Kidney (tissue), 14 donors: ENCODE measurements around the gene ORAI2. TPM values are rescaled to one million over a fixed set of nuclear protein-coding genes. Genes with fewer than 3 reads are reported as not detected.

Source experiments
- DNase-seq, 5 donors: peaks; one replicate each; pipeline ENCODE4 v3.0.0-alpha.2; 2013 to 2020
- FAIRE-seq: peaks from 2 replicates; lab custom pipeline; 2012; peaks lifted over from hg19 to GRCh38; lab: Jason Lieb, UNC
- H3K27ac ChIP-seq, 2 donors: one replicate each; pipeline ENCODE4 v1.7.0; 2013; ENCODE audit warnings: low read depth in 2 of 2, low read length in 2 of 2, inconsistent platforms in 1 of 2
- H3K27me3 ChIP-seq: one replicate; pipeline ENCODE4 v1.7.1; 2013; ENCODE audit warnings: low read length, inconsistent platforms; ENCODE audit not compliant: control insufficient read depth, insufficient read depth
- H3K36me3 ChIP-seq, 3 donors: one replicate each; pipeline versions ENCODE4 v1.7.0 to v1.7.1; 2013; ENCODE audit warnings: low read length in 3 of 3, control low read depth in 1 of 3, inconsistent platforms in 1 of 3; ENCODE audit not compliant: insufficient read depth in 3 of 3, control insufficient read depth in 2 of 3
- H3K4me1 ChIP-seq, 3 donors: one replicate each; pipeline versions ENCODE4 v1.7.0 to v1.7.1; 2013; ENCODE audit warnings: low read length in 3 of 3, inconsistent platforms in 1 of 3, low read depth in 1 of 3; ENCODE audit not compliant: control insufficient read depth in 2 of 3, insufficient read depth in 2 of 3
- H3K4me3 ChIP-seq, 3 donors: one replicate each; pipeline versions ENCODE4 v1.7.0 to v1.8.1; 2013; ENCODE audit warnings: low read length in 3 of 3, control low read depth in 1 of 3, inconsistent platforms in 1 of 3
- H3K9ac ChIP-seq, 3 donors: one replicate each; pipeline versions ENCODE4 v1.7.0 to v1.7.1; 2013; ENCODE audit warnings: low read length in 3 of 3, control low read depth in 1 of 3, inconsistent platforms in 1 of 3
- H3K9me3 ChIP-seq, 3 donors: one replicate each; pipeline versions ENCODE4 v1.7.0 to v1.7.1; 2013; ENCODE audit warnings: low read length in 3 of 3, control low read depth in 1 of 3, inconsistent platforms in 1 of 3; ENCODE audit not compliant: control insufficient read depth in 2 of 3, insufficient read depth in 1 of 3
- intact Hi-C: fragments of 100-400 bp; cut with DNase I; formaldehyde crosslinking; loops from one replicate; pipeline ENCODE4 v1.11.1; 2022
- polyA plus RNA-seq: library from polyadenylated mRNA; stranded (reverse); fragments of 350-450 nt; fragmentation: Illumina TruSeq; extraction: RNeasy Lipid Tissue Mini Kit (QIAGEN cat#74804); gene quantifications from one replicate; pipeline ENCODE4 v1.2.3, GENCODE V29; 2014; ENCODE audit warnings: low read depth, low replicate concordance; ENCODE audit not compliant: insufficient read depth
- total RNA-seq: library from RNA; stranded (reverse); fragmentation: NEBNext Ultra II Directional; extraction: Animal tissue kit (Norgen Biotek cat#: 25700); gene quantifications from one replicate; pipeline ENCODE4 v1.2.1, GENCODE V29; 2021
- TF ChIP-seq, protein P1 (sequence below): IDR thresholded peaks from 3 replicates; pipeline ENCODE4 v1.5.1; 2012; ENCODE audit warnings: mild to moderate bottlenecking, moderate library complexity, borderline replicate concordance; ENCODE audit not compliant: insufficient read depth; ENCODE audit errors: extremely low read depth
- donor health status: control.
- donor health status: control.
- donor health status: control.
- donor health status: control.
- donor health status: control.
- donor health status: DM: yes; HTN: yes; CAD: no.
- donor health status: Normal renal cell carcinoma (clear cell type).

The ORAI2 gene
- total and polyA plus RNA-seq, 2 donors from 2014 or later: 13.8 to 45.6 TPM

DNA sequence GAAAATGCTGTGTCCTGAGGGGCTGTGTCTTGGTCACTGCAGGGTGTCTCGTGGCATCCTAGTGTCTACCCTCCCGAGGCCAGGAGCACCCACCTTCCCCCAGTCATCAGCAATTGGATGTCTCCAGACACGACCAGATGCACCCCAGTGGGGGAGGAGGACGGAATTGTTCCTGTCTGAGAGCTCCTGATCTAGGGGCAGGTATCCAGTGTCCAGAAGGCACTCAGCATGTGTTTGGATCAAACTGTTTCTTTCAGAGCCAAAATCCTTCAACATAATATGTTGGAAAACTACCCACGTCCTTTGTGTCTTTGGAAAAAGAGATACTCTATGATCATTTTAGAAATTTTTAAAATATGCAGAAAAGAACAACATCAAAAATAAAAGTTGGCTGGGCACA, 20.3 kb upstream of the ORAI2 start:
- Histone ChIP-seq H3K9ac (no peak overlapping the region), H3K27me3 (no peaks in the 10 kb centered on the region), H3K27ac (no peak overlapping the region), H3K36me3 (peaks cover 6 to 46% (median 15%) of the 10 kb centered on the region in 3 donors), H3K4me1 (peaks cover 0 to 8% (median 0%) of the 10 kb centered on the region in 3 donors), H3K9me3 (no peaks in the 10 kb centered on the region), H3K4me3 (no peak overlapping the region)
- DNase-seq (no peak), FAIRE-seq (no peak)
- intact Hi-C loops: no loop called here
- TF ChIP-seq, protein P1, sequence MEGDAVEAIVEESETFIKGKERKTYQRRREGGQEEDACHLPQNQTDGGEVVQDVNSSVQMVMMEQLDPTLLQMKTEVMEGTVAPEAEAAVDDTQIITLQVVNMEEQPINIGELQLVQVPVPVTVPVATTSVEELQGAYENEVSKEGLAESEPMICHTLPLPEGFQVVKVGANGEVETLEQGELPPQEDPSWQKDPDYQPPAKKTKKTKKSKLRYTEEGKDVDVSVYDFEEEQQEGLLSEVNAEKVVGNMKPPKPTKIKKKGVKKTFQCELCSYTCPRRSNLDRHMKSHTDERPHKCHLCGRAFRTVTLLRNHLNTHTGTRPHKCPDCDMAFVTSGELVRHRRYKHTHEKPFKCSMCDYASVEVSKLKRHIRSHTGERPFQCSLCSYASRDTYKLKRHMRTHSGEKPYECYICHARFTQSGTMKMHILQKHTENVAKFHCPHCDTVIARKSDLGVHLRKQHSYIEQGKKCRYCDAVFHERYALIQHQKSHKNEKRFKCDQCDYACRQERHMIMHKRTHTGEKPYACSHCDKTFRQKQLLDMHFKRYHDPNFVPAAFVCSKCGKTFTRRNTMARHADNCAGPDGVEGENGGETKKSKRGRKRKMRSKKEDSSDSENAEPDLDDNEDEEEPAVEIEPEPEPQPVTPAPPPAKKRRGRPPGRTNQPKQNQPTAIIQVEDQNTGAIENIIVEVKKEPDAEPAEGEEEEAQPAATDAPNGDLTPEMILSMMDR: no peak

DNA sequence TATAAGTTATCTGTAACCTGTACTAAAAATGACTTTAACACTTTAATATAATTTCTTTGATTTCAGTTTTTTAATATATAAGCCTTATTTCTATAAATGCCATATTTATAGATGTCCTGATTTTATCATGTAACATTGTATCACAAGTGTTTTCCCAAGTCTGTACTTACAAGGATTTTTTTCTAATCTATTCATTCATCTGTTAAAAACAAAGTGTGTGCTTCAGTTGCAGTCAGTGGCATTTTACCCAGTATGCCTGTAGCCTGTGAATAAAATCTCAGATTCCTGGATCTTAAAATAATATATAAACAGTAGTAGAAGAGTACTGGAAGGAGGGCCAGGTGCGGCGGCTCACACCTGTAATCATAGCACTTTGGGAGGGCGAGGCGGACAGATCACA, 19.8 kb upstream of the ORAI2 start:
- FAIRE-seq (no peak), DNase-seq (no peak)
- TF ChIP-seq, protein P1: no peak
- peaks cover 9 to 45% (median 17%) of the 10 kb centered on the region in 3 donors for H3K36me3 ChIP-seq
- H3K4me1 ChIP-seq: peaks cover 0 to 8% (median 0%) of the 10 kb centered on the region in 3 donors
- H3K9ac ChIP-seq: no peak overlapping the region
- intact Hi-C loops: no loop called here
- H3K9me3 ChIP-seq: no peaks in the 10 kb centered on the region
- no peaks in the 10 kb centered on the region for H3K27me3 ChIP-seq
- no peak overlapping the region for H3K27ac ChIP-seq
- H3K4me3 ChIP-seq: no peak overlapping the region

DNA sequence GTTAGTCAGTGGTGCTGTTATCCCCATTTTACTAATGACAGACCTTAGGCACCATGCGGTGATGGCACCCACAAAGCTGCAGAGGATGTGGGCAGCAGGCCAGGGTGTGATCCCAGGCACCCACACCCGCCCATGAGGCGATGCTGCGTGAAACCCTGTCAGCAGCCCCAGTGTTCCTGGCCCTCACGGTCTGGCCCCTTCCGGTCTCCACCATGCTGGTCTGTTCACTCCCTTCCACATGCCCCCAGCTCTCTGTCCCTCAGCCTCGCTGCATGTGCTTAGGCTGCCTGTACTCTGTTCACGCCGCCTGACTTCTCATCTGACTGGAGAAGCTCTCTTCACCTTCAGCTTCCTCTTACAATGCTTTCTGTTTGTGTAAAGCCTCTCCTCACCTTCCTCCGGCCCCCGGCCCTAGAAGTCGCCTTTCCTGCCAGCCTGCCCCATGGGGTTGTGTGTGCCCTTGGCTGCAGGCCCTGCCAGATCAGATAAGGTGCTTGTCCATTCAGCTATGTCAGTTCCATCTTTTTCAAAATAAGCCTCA, 17.6 kb upstream of the ORAI2 start:
- Histone ChIP-seq H3K27me3 (no peaks in the 10 kb centered on the region), H3K9me3 (no peaks in the 10 kb centered on the region), H3K27ac (peak overlapping the region in 1 of 2 donors; percentile 30), H3K4me3 (no peak overlapping the region), H3K36me3 (peaks cover 9 to 43% (median 13%) of the 10 kb centered on the region in 3 donors), H3K9ac (no peak overlapping the region), H3K4me1 (peaks cover 0 to 8% (median 0%) of the 10 kb centered on the region in 3 donors)
- intact Hi-C loops: no loop called here
- FAIRE-seq (no peak), DNase-seq (peak in 1 of 5 donors; percentile 81)
- TF ChIP-seq, protein P1: no peak
